ENCODE measurements around the gene PABPC3.

GRCh38 chr13:25143706-25144105 lies 47.8 kb downstream of the PABPC3 start:
- TF ChIP-seq POLR2A (IDR thresholded peaks at IDR 0.05) (no peak), CTCF (IDR thresholded peaks at IDR 0.05) (no peak)

Measured in Peyer's patch (tissue), 4 donors.